Fibroblast of lung (primary cell): ENCODE measurements around the gene SPATS2L. TPM values are rescaled to one million over a fixed set of nuclear protein-coding genes. Genes with fewer than 3 reads are reported as not detected.

Experiments
- DNase-seq, 2 donors: peaks; one replicate each; pipeline versions ENCODE4 v3.0.0 to v3.0.0-alpha.2; 2010; ENCODE audit warnings: low read depth in 2 of 2
- H2AFZ ChIP-seq: 2 replicates; pipeline ENCODE4 v1.5.1; 2012; ENCODE audit warnings: low read length, control low read depth, inconsistent platforms
- H3K27ac ChIP-seq: 2 replicates; pipeline ENCODE4 v1.5.1; 2011; ENCODE audit warnings: low read length, control low read depth; ENCODE audit not compliant: insufficient read depth
- H3K27me3 ChIP-seq: 2 replicates; pipeline ENCODE4 v1.5.1; 2011; ENCODE audit warnings: mild to moderate bottlenecking, low read length; ENCODE audit not compliant: control insufficient read depth, insufficient read depth
- H3K36me3 ChIP-seq: 2 replicates; pipeline ENCODE4 v1.5.1; 2011; ENCODE audit warnings: low read length; ENCODE audit not compliant: control insufficient read depth, insufficient read depth
- H3K4me1 ChIP-seq: 2 replicates; pipeline ENCODE4 v1.5.1; 2011; ENCODE audit warnings: low read length; ENCODE audit not compliant: control insufficient read depth, insufficient read depth; ENCODE audit errors: extremely low read depth
- H3K4me2 ChIP-seq: 2 replicates; pipeline ENCODE4 v1.5.1; 2011; ENCODE audit warnings: low read length, control low read depth; ENCODE audit not compliant: insufficient read depth; ENCODE audit errors: extremely low read depth
- H3K4me3 ChIP-seq, 4 experiments: fragments of 200-600 bp in 1 of 4; sonication (generic) in 1 of 4; replicated peaks in 1 of 4; 2 replicates each; pipeline ENCODE4 v1.5.1; 2011 to 2016; ENCODE audit warnings: low read length in 4 of 4, low read depth in 3 of 4, mild to moderate bottlenecking in 3 of 4, control low read depth in 2 of 4, inconsistent platforms in 1 of 4, mixed read lengths in 1 of 4; ENCODE audit not compliant: insufficient read depth in 1 of 4; ENCODE audit errors: control extremely low read depth in 1 of 4
- H3K79me2 ChIP-seq: 2 replicates; pipeline ENCODE4 v1.5.1; 2012; ENCODE audit warnings: mild to moderate bottlenecking, low read length, inconsistent platforms; ENCODE audit not compliant: control insufficient read depth, insufficient read depth
- H3K9ac ChIP-seq: 2 replicates; pipeline ENCODE4 v1.5.1; 2011; ENCODE audit warnings: mild to moderate bottlenecking, low read length, control low read depth; ENCODE audit not compliant: insufficient read depth
- H3K9me3 ChIP-seq: 2 replicates; pipeline ENCODE4 v1.5.1; 2012; ENCODE audit warnings: low read depth, low read length; ENCODE audit not compliant: control insufficient read depth, insufficient read depth
- H4K20me1 ChIP-seq: 2 replicates; pipeline ENCODE4 v1.5.1; 2011; ENCODE audit warnings: low read length; ENCODE audit not compliant: control insufficient read depth, insufficient read depth; ENCODE audit errors: extremely low read depth
- EZH2 ChIP-seq: IDR thresholded peaks from 2 replicates; pipeline ENCODE4 v1.5.1; 2012; ENCODE audit warnings: low read length, control low read depth, mild to moderate bottlenecking; ENCODE audit errors: missing control alignments
- polyA plus RNA-seq, 2 donors: library from polyadenylated mRNA; depleted of rRNA in 1 of 2; stranded (reverse) in 1 of 2; unstranded in 1 of 2; fragments of >200 nt; gene quantifications; 2 replicates each; pipeline ENCODE4 v1.2.1, GENCODE V29; 2011 to 2012; ENCODE audit warnings: missing spikeins in 1 of 2
- total RNA-seq: library from RNA; depleted of rRNA; stranded (reverse); fragments of >200 nt; gene quantifications from 2 replicates; pipeline ENCODE4 v1.2.1, GENCODE V29; 2014
- TF ChIP-seq, protein P1 (sequence below), 2 donors: IDR thresholded peaks in 1 of 2; conservative IDR thresholded peaks in 1 of 2; 1 replicate in 1 of 2; 2 replicates in 1 of 2; pipeline ENCODE4 v1.5.1; 2011 to 2012; ENCODE audit warnings: low read length in 2 of 2, control low read depth in 1 of 2, inconsistent platforms in 1 of 2, low read depth in 1 of 2, mild to moderate bottlenecking in 1 of 2

The SPATS2L gene
- total and polyA plus RNA-seq, 2 donors (not counting 1 experiment from before 2014, with no cell fraction given), result 73.8 to 291 TPM

DNA sequence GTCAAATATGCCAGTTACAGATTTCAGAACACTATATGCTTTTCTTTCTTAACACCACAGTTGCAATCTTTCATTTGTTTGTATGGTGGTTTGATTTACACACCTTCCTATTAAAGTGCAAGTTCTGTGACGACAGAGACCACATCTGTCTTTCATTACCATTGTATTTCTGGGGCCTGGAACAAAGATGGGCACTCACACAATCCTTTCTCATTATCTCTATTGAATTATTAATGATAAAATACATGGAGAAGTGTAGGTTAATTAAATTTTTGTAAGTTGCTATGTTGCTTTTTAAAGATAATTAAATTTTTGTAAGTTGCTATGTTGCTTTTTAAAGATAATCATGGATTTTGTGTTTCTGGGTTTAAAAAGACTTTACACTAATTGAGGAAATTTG, 123.5 kb downstream of the SPATS2L start:
- Histone ChIP-seq H3K9me3 (no peaks in the 10 kb centered on the region), H3K36me3 (peaks cover 2% of the 10 kb centered on the region), H2AFZ (no peak overlapping the region), H3K27me3 (no peaks in the 10 kb centered on the region), H3K79me2 (no peaks in the 10 kb centered on the region), H4K20me1 (no peaks in the 10 kb centered on the region), H3K4me2 (no peak overlapping the region), H3K27ac (no peak overlapping the region), H3K4me1 (no peaks in the 10 kb centered on the region), H3K4me3 (no peak overlapping the region), H3K9ac (no peak overlapping the region)
- TF ChIP-seq, protein P1, sequence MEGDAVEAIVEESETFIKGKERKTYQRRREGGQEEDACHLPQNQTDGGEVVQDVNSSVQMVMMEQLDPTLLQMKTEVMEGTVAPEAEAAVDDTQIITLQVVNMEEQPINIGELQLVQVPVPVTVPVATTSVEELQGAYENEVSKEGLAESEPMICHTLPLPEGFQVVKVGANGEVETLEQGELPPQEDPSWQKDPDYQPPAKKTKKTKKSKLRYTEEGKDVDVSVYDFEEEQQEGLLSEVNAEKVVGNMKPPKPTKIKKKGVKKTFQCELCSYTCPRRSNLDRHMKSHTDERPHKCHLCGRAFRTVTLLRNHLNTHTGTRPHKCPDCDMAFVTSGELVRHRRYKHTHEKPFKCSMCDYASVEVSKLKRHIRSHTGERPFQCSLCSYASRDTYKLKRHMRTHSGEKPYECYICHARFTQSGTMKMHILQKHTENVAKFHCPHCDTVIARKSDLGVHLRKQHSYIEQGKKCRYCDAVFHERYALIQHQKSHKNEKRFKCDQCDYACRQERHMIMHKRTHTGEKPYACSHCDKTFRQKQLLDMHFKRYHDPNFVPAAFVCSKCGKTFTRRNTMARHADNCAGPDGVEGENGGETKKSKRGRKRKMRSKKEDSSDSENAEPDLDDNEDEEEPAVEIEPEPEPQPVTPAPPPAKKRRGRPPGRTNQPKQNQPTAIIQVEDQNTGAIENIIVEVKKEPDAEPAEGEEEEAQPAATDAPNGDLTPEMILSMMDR (conservative IDR thresholded peaks at IDR 0.05 in 1 of 2, IDR thresholded peaks at IDR 0.05 in 1 of 2; ENCODE audit: low read depth in 1 of 2, low read length in 2 of 2), result no peak
- TF ChIP-seq EZH2, result no peak
- DNase-seq, result no peak

DNA sequence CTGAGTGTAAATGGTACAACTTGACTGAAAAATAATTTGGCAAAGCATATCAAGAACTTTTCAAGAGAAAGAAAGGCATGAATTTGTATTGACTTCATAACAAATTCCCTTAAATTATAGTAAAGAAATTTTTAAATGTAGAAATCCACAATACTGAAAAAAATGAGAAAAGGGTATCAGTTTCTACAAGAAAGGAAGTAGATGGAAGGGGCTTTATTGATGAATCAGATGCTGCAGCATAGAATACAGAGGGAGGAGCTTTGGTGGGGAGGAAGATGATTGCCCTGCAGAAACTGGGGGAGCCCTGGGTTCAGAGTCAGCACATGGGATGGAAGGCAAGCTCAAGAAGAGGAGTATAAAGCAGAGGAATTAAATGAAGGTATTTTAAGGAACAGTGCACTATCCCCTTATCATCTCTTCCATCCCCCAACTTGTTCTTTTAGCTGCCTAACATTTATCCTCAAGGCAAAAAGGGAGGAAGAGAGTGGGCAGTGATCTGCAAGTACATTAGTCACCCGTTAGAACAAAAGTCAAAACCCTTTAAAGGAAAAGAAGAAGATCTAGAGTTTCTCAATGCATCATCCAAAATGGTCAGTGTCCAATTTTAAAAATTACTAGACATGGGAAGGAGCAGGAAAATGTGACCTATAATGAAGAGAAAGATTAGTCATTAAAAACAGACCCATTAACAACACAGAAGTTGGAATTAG, 125.7 kb downstream of the SPATS2L start:
- Histone ChIP-seq H3K4me3 (no peak overlapping the region), H3K9me3 (no peaks in the 10 kb centered on the region), H3K9ac (no peak overlapping the region), H3K36me3 (peaks cover 3% of the 10 kb centered on the region), H3K79me2 (no peaks in the 10 kb centered on the region), H3K27me3 (no peaks in the 10 kb centered on the region), H2AFZ (no peak overlapping the region), H3K27ac (no peak overlapping the region), H3K4me1 (no peaks in the 10 kb centered on the region), H3K4me2 (no peak overlapping the region), H4K20me1 (no peaks in the 10 kb centered on the region)
- TF ChIP-seq EZH2, result no peak
- TF ChIP-seq, protein P1 (conservative IDR thresholded peaks at IDR 0.05 in 1 of 2, IDR thresholded peaks at IDR 0.05 in 1 of 2; ENCODE audit: low read depth in 1 of 2, low read length in 2 of 2), result no peak
- peak in 1 of 2 donors; percentile 37 for DNase-seq

DNA sequence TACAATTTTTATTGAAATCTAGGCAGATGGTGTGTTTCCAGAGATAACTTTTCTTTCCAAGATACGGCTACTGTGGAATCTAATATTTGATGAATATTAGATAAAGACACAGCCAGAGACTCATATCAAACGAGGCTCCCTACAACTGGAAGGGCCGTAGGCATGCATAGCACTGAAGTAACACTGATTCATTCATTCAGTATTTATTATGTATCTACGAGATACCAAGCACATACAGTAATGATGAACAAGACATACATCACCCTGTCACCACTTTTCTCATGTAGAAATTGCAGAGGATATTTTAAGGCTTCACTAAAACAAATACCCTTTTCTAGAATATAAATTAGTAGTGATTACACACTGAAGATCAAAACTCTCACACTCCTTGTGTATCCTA, 128.9 kb downstream of the SPATS2L start:
- H3K27ac ChIP-seq, result no peak overlapping the region
- no peak overlapping the region for H3K4me2 ChIP-seq
- TF ChIP-seq, protein P1 (conservative IDR thresholded peaks at IDR 0.05 in 1 of 2, IDR thresholded peaks at IDR 0.05 in 1 of 2; ENCODE audit: low read depth in 1 of 2, low read length in 2 of 2), result no peak
- TF ChIP-seq EZH2, result no peak
- no peaks in the 10 kb centered on the region for H3K4me1 ChIP-seq
- no peak overlapping the region for H3K9ac ChIP-seq
- peak in 1 of 2 donors; percentile 53 for DNase-seq
- H3K9me3 ChIP-seq, result no peaks in the 10 kb centered on the region
- H4K20me1 ChIP-seq, result no peaks in the 10 kb centered on the region
- H3K4me3 ChIP-seq, result no peak overlapping the region
- no peaks in the 10 kb centered on the region for H3K79me2 ChIP-seq
- no peak overlapping the region for H2AFZ ChIP-seq
- H3K27me3 ChIP-seq, result no peaks in the 10 kb centered on the region
- H3K36me3 ChIP-seq, result peaks cover 4% of the 10 kb centered on the region
